SK-N-MC (cell line): ENCODE data around the gene ANTXRL.

Source experiments
- DNase-seq: peaks from one replicate; pipeline ENCODE4 v3.0.0-alpha.2; 2011; ENCODE audit warnings: low read depth, low spot score
- H3K27ac ChIP-seq: fragments of 200-600 bp; sonication (generic); 2 replicates; pipeline ENCODE4 v1.5.1; 2016; ENCODE audit warnings: mixed run types
- H3K36me3 ChIP-seq: fragments of 200-600 bp; sonication (generic); 2 replicates; pipeline ENCODE4 v1.6.1; 2017; ENCODE audit warnings: antibody characterized with exemption, low read length, mixed read lengths; ENCODE audit not compliant: insufficient read depth
- H3K4me3 ChIP-seq: fragments of 200-600 bp; sonication (generic); 2 replicates; pipeline ENCODE4 v1.5.1; 2016
- H3K9ac ChIP-seq: fragments of 200-600 bp; sonication (generic); 2 replicates; pipeline ENCODE4 v1.8.0; 2017; ENCODE audit warnings: mixed run types, mixed read lengths; ENCODE audit not compliant: insufficient read length
- H3K9me3 ChIP-seq: fragments of 200-600 bp; sonication (generic); 2 replicates; pipeline ENCODE4 v1.6.1; 2017; ENCODE audit warnings: low read depth, mild to moderate bottlenecking, antibody characterized with exemption, low read length, moderate library complexity, mixed read lengths
- EZH2 ChIP-seq: fragments of 200-600 bp; sonication (generic); IDR thresholded peaks from one replicate; pipeline ENCODE4 v1.6.1; 2017; ENCODE audit warnings: antibody characterized with exemption
- FOXP2 ChIP-seq: optimal IDR thresholded peaks from 2 replicates; pipeline ENCODE3; 2011; ENCODE audit warnings: mild to moderate bottlenecking, moderate library complexity; ENCODE audit not compliant: insufficient read depth; ENCODE audit errors: extremely low read length, control extremely low read depth
- POLR2AphosphoS5 ChIP-seq: IDR thresholded peaks from 2 replicates; pipeline ENCODE4 v1.6.1; 2012; ENCODE audit warnings: mild to moderate bottlenecking, low read depth, low read length, borderline replicate concordance

ANTXRL gene

DNA sequence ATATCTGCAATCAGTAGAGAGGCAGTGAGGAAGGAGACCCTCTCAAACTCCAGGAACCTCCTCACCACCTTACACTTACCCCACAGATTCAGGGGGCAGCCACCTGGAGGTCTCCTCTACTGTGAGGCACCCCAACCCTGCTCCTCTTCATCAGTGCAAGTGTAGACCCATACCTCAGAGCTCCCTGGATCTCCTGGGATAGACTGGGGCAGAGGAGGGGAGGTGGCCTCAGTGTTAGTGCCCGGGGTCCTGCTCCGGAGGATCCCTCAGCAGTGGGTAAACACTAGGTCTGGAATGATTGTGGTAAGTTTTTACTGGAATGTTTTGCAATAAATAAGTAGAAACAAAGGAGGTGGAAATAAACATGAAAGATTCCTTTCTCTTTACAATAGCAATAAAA, 31.1 kb downstream of the ANTXRL start:
- no peak overlapping the region for H3K27ac ChIP-seq

DNA sequence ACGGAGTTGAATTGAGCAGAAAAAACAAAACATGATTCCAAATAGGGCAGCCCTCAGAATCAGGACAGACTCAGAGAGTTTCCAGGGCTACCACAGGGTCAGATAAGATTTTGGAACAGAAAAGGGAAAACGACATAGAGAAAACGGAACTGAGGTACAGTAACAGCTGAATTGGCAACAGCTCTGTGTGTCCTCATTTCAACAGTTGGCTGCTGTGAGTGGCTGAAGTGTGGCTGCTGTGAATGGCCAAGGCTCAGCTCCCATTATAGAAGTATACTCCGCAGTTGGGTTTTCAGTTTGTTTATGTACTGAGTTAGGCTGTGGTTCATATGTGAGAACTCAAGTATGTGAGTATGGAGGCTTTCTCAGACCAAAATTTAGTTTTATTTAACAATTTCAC, 32.0 kb downstream of the ANTXRL start:
- no peak overlapping the region for H3K4me3 ChIP-seq
- H3K36me3 ChIP-seq, result no peaks in the 10 kb centered on the region
- H3K9ac ChIP-seq, result no peak overlapping the region
- no peak overlapping the region for H3K27ac ChIP-seq
- H3K9me3 ChIP-seq, result no peaks in the 10 kb centered on the region
- DNase-seq, result no peak
- TF ChIP-seq EZH2 (no peak), FOXP2 (no peak), POLR2AphosphoS5 (no peak)

More for the DNA sequence above, 31.1 kb downstream of the ANTXRL start:
- no peak for DNase-seq
- TF ChIP-seq POLR2AphosphoS5, result no peak
- no peak for TF ChIP-seq EZH2
- TF ChIP-seq FOXP2, result no peak
- H3K36me3 ChIP-seq, result no peaks in the 10 kb centered on the region
- no peaks in the 10 kb centered on the region for H3K9me3 ChIP-seq
- H3K9ac ChIP-seq, result no peak overlapping the region
- H3K4me3 ChIP-seq, result no peak overlapping the region

GRCh38 chr10:46319389-46319788, 32.6 kb downstream of the ANTXRL start:
- no peak overlapping the region for H3K27ac ChIP-seq
- DNase-seq, result no peak
- H3K9me3 ChIP-seq, result no peaks in the 10 kb centered on the region
- H3K4me3 ChIP-seq, result no peak overlapping the region
- no peak overlapping the region for H3K9ac ChIP-seq
- TF ChIP-seq EZH2 (no peak), FOXP2 (no peak), POLR2AphosphoS5 (no peak)
- H3K36me3 ChIP-seq, result no peaks in the 10 kb centered on the region

GRCh38 chr10:46321770-46322169, 35.0 kb downstream of the ANTXRL start:
- Histone ChIP-seq H3K36me3 (no peaks in the 10 kb centered on the region), H3K9me3 (no peaks in the 10 kb centered on the region), H3K4me3 (no peak overlapping the region), H3K27ac (no peak overlapping the region), H3K9ac (no peak overlapping the region)
- TF ChIP-seq FOXP2 (no peak), POLR2AphosphoS5 (no peak), EZH2 (no peak)
- no peak for DNase-seq

DNA sequence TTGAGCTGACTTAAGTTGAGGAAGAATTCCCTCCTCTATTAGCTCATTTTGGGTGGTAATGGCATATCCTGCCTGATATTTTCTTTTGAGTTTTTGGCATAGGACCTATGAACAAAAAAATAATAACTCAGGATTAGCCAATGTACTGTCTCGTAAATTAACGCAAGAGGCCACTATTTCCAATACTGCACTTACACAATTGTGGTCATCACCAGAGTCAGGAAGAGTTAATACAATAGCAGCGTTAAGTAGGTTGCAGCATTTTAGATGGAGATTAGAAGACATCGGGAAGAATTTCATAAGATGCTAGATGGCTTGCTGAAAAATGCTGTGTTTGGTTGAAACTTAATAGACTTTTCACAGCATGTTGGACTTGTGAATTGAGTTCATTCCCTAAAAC, 36.4 kb downstream of the ANTXRL start:
- no peak for TF ChIP-seq POLR2AphosphoS5
- TF ChIP-seq FOXP2, result no peak
- TF ChIP-seq EZH2, result no peak
- no peak overlapping the region for H3K27ac ChIP-seq
- H3K9me3 ChIP-seq, result no peaks in the 10 kb centered on the region
- no peaks in the 10 kb centered on the region for H3K36me3 ChIP-seq
- no peak overlapping the region for H3K4me3 ChIP-seq
- no peak for DNase-seq
- no peak overlapping the region for H3K9ac ChIP-seq

- Histone ChIP-seq H3K36me3 (no peaks in the 10 kb centered on the region), H3K9ac (no peak overlapping the region), H3K4me3 (no peak overlapping the region), H3K27ac (no peak overlapping the region), H3K9me3 (no peaks in the 10 kb centered on the region)
- no peak for DNase-seq
- TF ChIP-seq POLR2AphosphoS5 (no peak), FOXP2 (no peak)
Measured at GRCh38 chr10:46325021-46325420, 38.2 kb downstream of the ANTXRL start.

DNA sequence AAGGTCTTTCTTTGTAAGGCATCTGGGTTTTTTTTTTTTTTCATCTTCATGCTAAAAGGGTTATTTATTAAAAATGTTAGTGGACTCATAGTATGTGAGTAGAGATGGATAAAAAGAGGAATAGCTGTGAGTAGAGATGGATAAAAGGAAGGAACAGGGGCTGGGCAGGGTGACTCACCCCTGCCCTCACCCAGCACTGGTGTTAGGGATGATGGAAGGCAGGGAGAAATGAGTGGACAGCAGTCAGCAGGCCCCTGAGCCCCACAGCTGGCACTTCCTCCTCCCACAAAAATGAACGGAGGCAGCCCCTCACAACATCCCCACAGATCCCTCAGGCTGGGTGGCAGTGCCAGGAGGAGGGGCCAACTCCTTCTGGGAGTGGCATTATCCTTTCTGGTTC, 39.3 kb downstream of the ANTXRL start:
- TF ChIP-seq POLR2AphosphoS5 (no peak), EZH2 (no peak), FOXP2 (no peak)
- Histone ChIP-seq H3K9ac (no peak overlapping the region), H3K27ac (no peak overlapping the region), H3K4me3 (no peak overlapping the region), H3K36me3 (no peaks in the 10 kb centered on the region), H3K9me3 (no peaks in the 10 kb centered on the region)
- no peak for DNase-seq

GRCh38 chr10:46326971-46327370, 40.2 kb downstream of the ANTXRL start:
- Histone ChIP-seq H3K9me3 (no peaks in the 10 kb centered on the region), H3K36me3 (no peaks in the 10 kb centered on the region), H3K27ac (no peak overlapping the region), H3K9ac (no peak overlapping the region), H3K4me3 (no peak overlapping the region)
- DNase-seq, result no peak
- TF ChIP-seq POLR2AphosphoS5 (no peak), EZH2 (no peak), FOXP2 (no peak)

GRCh38 chr10:46327685-46328084, 40.9 kb downstream of the ANTXRL start:
- no peak for DNase-seq
- Histone ChIP-seq H3K27ac (no peak overlapping the region), H3K9me3 (no peaks in the 10 kb centered on the region), H3K9ac (no peak overlapping the region), H3K36me3 (no peaks in the 10 kb centered on the region), H3K4me3 (no peak overlapping the region)
- TF ChIP-seq FOXP2 (no peak), EZH2 (no peak), POLR2AphosphoS5 (no peak)
